Medulla oblongata (tissue), 1 donor: Measurements from ENCODE around the gene MSANTD3.
"Not testable (repeated sequence)": the region's sequence is repeated elsewhere in the genome, so short reads cannot be mapped to it uniquely, and the experiment has no call there.

Experiments
- DNase-seq: peaks from one replicate; pipeline ENCODE4 v3.0.0-alpha.2; 2015; ENCODE audit errors: extremely low spot score

The MSANTD3 gene, protein sequence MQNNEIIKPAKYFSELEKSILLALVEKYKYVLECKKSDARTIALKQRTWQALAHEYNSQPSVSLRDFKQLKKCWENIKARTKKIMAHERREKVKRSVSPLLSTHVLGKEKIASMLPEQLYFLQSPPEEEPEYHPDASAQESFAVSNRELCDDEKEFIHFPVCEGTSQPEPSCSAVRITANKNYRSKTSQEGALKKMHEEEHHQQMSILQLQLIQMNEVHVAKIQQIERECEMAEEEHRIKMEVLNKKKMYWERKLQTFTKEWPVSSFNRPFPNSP

GRCh38 chr9:100426530-100427365 lies at the start of gene MSANTD3:
TSS of gene MSANTD3 (plus strand) at chr9:100427143. CDS start at chr9:100441939, 14,796 bp downstream.
- peak; percentile 64 for DNase-seq

- no peak for DNase-seq
These were observed 47.1 kb upstream of the MSANTD3 start for GRCh38 chr9:100379862-100380261.

GRCh38 chr9:100392989-100393388 lies 34.0 kb upstream of the MSANTD3 start:
- DNase-seq = not testable (repeated sequence)

GRCh38 chr9:100394032-100394695 lies 32.8 kb upstream of the MSANTD3 start:
- no peak for DNase-seq

DNA sequence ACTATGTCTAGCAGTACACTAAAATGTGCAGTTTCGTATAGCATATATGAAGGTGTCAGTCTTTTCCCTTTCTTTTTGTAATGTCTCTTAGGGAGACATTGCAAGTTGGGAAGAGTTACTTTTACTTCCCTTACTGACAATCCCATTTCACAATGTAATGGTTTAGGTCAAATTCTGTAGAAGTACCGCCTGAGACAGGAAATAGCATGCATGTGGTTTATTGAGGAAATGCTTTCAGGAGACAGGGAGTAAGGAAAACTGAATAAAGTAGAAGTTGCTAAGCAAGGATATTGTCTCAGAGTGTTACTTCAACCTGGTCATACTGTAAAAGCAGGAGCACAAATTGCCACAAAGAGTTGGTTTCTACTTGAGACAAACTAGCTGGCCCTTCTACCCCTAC lies 32.1 kb upstream of the MSANTD3 start:
- no peak for DNase-seq

DNA sequence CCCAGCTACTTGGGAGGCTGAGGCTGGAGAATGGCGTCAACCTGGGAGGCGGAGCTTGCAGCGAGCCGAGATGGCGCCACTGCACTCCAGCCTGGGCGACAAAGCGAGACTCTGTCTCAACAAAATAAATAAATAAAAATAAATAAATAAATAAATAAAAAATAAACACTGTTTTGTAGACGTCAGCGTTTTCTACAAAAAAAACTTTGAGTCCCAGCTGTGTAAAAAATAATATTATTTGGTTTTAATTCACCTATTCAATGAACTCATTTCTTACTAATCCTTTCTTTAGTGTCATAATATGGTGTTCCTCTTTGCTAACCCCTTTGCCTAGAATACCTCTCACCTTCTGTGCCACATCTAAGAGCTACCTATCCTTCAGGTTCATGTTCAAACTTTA lies 30.2 kb upstream of the MSANTD3 start:
- no peak for DNase-seq

- DNase-seq = no peak
These were observed 29.2 kb upstream of the MSANTD3 start for GRCh38 chr9:100397529-100398266.

- DNase-seq = no peak
These were observed 25.9 kb upstream of the MSANTD3 start for GRCh38 chr9:100401042-100401441.

DNA sequence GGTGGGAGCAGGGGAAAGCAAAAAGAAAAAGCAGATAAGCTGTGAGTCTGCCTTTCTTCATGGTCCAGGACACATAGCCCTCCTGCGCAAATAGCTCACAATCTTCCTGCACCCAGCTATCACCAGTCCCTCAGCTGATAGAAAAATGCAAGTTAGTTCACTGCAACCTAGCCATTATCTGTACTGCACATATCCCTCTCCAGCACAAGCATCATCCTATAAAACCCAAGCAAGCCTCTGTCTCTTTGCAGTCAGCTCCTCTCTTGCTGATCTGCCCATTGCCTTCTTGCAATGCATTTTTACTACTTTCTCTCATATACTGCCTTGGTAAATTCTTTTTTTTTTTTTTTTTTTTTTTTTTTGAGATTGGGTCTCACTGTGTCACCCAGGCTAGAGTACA lies 20.0 kb upstream of the MSANTD3 start:
- DNase-seq = no peak

DNA sequence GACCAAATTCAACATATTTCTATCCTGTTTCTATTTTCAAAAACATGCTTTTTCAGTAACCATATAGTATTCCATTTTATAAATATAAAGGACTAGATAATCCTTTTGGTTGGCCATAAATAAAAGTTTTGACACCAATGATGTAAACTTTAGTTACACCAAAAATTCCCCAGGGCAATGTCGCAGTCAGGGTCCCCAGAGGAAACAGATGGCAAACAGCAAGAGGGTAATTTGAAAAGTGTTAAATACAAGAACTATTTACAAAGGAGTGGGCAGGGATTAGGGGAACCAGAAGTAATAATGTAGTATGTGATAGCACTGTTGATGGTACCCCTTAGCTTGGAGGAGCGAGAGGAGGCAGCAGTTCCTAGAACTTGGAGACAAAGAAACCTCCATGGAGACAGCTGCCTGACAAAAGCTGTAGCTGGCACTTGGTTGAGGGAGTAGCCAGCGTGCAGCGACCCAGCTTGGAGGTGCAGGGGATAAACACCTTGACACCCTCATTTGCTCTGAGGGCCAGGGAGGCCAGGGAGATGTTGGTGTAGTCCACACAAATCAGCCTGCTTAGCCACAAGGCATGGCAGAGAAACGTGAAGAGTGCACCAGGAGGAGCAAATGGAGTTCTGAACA lies 18.3 kb upstream of the MSANTD3 start:
- no peak for DNase-seq

- no peak for DNase-seq
These were observed 17.8 kb upstream of the MSANTD3 start for GRCh38 chr9:100409176-100409556.

DNA sequence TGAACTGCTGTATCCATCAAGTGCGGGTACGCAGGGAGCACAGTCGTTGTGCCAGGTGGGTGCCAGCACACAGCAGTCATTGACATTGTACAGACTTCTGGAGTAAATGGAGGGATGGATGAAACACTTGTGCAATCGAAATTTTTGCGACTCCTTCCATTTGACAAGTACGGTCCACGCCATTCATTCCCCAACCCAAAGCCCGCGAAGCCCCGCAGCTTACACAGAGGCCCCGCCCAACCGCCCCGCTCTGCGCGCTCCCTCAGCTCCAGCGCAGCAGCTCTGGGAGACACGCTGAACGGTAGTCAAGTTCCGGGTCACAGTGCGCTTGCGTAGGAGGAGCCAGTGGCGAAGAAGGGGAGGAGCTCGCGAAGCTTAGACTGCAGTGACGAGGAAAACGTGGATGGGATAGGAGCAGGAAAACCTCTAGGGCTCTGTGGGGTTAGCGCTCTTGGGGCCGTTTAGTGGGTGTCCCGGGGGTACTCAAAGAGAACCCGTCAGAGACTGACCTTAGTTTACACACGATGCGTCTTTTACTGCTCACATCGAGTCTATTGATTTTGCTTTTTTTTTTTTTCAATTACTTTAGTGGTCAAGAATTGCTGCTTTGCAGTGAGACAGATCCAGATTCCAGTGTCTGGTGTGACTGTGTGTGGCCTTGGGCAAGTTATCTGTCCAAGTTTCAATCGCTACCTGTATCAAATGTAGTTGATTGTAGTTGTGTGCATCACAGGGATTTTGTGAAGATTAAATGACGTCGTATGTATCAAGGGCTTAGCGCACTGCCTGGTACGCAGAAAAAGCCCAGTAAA lies 15.3 kb upstream of the MSANTD3 start:
- DNase-seq = peak; percentile 97

DNA sequence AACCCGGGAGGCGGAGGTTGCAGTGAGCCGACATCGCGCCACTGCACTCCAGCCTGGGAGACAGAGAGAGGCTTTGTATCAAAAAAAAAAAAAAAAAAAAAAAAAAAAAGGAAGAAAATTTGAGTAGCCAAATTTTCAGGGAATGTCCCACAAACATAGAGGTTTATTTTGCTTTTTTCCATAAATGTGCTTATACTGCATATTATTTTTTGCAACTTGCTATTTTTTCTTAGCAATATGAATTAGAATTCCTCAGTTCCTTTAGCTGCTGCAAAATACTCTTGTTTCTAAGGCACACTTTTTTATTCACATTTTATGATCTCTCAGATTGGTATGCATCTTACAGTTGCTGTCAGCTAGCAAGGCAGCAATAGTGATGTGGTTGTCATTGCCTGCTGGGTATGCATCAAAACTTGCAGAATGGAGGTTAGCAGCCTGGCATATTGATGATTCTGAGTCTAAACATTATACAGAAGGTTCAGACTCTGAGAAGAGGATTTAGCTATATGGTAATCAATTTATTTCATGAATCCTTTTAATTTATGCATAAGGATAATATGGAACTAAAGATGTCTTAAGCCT lies 13.0 kb upstream of the MSANTD3 start:
- no peak for DNase-seq

- DNase-seq = no peak
These were observed 9.1 kb upstream of the MSANTD3 start for GRCh38 chr9:100417815-100418214.

DNA sequence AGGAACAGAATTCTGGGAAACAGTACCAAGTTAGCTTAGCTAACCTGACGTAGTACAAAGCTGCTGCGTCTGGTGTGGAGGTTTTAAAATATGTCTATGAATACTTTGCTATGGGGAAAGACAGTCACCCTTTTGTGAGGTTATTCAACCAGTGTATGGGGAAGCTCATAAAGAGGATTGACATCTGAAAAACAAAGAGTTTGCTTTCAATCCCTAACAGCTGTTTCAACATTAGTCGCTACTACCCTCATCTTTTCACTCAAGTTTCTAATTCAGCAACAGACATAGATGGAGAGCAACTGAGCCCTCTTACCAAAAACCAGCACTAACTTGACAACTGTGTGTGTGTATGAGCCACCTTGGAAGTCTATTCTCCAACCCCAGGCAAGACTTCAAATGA lies 7.8 kb upstream of the MSANTD3 start:
- DNase-seq = no peak

DNA sequence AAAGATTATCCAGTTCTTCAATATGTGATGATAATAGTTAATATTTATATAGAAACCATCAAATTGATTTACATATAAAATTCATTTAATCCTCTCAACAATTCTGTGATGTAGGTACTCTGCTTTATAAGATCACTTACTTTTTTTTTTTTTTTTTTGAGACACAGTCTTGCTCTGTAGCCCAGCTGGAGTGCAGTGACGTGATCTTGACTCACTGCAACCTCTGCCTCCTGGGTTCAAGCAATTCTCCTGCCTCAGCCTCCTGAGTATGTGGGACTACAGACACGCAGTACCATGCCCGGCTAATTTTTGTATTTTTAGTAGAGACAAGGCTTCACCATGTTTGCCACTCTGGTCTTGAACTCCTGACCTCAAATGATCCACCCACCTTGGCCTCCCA lies 5.8 kb upstream of the MSANTD3 start:
- not testable (repeated sequence) for DNase-seq

- DNase-seq = no peak
These were observed 1.2 kb upstream of the MSANTD3 start for GRCh38 chr9:100425758-100426157.

DNA sequence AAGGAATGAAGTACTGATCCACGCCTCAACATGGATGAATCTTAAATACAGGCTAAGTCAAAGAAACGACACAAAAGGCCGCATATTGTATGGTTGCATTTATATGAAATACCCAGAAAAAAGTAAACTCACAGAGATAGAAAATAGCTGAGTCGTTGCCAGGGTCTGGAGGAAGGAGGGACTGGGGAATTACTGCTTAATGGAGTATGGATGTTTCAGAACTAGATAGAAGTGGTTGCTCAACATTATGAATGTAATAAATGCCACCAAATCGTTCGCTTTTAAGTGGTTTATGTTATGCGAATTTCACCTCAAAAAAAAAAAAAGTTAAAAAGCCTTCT lies 784 bp upstream of the MSANTD3 start:
- no peak for DNase-seq

DNA sequence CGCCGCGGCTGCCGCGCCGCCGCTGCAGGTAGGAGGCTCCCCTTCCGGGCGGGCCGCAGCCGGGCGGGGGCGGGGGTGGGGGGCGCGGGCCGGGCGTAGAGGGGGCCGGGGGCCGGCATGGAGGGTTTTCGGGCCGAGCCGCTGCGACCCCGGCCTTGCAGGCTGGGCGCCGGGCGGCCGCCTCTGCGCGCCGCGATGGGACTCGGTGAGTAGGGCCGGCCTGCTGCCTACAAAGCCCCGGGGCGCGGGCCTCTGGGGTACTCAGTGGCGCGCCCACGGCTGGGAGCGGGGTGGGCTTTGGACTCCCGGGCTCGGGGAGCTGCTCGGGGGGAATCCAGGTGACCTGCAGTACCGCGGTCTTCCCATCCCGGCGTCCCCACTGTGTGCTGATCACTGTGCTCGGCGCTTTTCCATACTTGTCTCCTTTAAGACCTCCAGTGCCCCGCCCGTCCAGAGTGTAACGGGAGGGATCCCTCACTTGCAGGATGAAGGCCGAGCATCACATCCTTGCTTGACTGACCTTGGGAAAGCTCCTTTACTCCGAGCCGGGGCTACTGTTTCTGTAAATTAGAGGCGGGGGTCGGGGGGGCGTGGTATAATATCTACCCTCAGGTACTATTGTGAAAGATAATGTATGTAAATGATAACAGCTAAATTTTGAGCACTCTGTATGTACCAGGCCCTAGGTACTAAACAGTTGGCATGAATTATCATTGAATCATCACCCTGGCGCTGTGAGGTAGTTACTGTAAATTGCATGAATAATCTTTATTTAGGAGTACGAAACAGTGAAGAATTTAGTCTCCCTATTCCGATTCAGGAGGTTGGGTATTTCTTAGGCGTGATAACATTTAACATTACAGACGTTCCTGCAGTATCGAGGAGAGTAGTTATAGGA lies 672 bp downstream of the MSANTD3 start:
- DNase-seq = peak; percentile 47
